LNCAP (cell line): ENCODE data around the gene ANKRD40CL.

ENCODE experiments used
- TF ChIP-seq, protein P1 (sequence below): fragments of 450-650 bp; IDR thresholded peaks from 2 replicates; pipeline ENCODE4 v1.5.1; 2017; ENCODE audit warnings: mild to moderate bottlenecking

The ANKRD40CL gene

DNA sequence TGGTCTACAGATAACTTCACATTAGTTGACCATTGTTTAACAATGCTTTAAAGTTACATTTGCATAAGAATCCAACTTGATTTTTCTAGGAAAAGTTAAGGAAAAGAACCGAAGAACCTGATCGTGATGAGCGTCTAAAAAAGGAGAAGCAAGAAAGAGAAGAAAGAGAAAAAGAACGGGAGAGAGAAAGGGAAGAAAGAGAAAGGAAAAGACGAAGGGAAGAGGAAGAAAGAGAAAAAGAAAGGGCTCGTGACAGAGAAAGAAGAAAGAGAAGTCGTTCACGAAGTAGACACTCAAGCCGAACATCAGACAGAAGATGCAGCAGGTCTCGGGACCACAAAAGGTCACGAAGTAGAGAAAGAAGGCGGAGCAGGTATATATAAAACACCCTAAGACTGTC is 21.7 kb downstream of the ANKRD40CL start:
- TF ChIP-seq, protein P1, sequence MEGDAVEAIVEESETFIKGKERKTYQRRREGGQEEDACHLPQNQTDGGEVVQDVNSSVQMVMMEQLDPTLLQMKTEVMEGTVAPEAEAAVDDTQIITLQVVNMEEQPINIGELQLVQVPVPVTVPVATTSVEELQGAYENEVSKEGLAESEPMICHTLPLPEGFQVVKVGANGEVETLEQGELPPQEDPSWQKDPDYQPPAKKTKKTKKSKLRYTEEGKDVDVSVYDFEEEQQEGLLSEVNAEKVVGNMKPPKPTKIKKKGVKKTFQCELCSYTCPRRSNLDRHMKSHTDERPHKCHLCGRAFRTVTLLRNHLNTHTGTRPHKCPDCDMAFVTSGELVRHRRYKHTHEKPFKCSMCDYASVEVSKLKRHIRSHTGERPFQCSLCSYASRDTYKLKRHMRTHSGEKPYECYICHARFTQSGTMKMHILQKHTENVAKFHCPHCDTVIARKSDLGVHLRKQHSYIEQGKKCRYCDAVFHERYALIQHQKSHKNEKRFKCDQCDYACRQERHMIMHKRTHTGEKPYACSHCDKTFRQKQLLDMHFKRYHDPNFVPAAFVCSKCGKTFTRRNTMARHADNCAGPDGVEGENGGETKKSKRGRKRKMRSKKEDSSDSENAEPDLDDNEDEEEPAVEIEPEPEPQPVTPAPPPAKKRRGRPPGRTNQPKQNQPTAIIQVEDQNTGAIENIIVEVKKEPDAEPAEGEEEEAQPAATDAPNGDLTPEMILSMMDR: no peak

DNA sequence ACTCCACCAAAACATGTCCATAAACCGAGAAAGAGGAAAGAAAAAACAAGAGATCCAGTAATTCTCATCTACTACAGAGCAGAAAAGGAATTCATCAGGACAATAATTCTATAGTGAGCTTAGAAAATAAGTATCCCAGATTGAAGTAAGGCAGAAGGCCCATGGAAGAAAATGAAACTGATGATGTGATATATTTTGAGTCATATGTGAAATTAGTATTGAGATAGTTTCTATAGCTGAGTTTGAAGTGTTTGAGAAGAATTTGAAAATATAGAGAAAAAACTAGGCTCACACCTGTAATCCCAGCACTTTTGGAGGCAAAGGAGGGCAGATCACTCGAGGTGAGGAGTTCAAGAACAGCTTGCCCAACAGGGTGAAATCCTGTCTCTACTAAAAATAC is 28.2 kb downstream of the ANKRD40CL start:
- TF ChIP-seq, protein P1: no peak

DNA sequence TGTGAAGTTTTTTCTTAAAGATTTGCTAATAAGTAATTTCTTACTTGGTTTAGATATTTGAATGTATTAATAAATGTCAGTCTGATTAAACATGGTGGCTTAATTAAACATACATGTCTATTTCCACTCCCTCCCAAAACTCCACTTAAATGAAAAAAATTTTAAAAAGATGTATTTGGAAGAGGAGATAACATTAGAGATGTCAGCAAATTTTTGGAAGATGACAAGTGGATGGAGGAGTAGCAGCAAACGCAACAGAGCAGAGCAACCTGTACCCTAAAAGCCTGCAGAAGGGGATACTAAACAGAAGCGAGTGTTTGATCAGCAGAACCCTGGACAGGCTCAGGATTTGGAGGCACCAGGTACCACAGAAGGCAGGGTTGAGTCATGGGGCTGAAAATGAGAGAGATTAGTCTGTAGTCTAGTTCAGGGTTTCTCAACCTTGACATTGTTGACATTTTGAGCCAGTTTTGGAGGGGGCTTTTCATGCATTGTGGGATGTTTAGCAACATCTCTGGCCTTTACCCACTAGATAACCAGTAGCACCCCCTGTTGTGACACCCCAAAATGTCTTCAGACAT is 30.1 kb downstream of the ANKRD40CL start:
- TF ChIP-seq, protein P1: no peak

DNA sequence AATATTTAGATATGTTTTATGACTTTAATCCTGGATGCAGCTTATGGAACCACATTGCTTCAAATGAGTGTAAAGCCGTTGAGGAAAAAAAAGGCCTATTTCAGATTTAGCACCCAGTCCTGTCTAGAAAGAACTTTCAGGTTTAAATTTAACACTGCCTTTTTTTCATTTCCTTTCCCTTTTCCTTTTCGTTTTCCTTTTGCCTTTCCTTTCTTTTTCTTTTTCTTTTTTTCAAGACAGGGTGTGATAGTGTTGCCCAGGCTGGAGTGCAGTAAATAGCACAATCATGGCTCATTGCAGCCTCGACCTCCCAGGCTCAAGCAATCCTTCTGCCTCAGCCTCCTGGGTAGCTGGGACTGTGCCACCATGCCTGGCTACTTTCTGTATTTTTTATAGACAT is 32.0 kb downstream of the ANKRD40CL start:
- TF ChIP-seq, protein P1: no peak

DNA sequence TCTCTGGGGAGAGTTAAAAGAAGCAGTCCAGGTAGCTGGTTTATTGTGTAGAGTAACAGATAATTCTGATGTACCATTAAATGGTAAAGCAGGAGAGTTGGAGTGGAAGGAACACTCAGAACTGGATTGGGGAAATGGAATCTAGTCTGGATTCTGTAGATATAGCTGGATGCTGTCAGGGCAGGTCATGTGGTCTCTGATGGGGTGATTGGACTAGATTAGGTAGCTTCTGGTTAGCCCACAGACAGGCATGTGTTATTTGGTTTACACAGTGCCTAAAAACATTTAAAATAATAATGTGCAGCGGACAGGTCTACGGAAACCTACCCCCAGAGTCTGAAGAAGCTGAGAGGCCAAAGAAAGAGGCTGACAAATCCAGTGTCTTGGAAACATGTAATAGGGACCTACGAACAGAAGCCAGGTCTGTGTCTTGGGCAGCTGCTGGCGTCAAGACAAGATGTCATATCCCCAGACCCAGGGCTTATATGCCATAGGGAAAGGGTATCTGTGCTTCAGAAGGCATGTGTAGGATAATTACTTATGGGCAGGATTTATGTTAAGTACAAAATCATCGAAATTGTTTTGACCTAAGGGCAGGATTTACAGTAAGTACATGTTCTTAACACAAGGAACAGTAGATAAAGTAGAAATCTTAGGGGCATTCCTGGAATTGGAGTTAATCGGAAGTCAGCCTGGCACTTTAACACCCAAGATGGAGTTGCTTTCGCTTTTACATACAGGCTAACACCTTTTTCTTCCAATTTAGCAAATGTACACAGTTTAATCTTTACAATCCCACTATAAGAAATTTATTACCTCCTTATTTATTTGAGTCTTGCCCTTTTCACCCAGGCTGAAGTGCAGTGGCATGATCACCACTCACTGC is 35.5 kb downstream of the ANKRD40CL start:
- TF ChIP-seq, protein P1: no peak

DNA sequence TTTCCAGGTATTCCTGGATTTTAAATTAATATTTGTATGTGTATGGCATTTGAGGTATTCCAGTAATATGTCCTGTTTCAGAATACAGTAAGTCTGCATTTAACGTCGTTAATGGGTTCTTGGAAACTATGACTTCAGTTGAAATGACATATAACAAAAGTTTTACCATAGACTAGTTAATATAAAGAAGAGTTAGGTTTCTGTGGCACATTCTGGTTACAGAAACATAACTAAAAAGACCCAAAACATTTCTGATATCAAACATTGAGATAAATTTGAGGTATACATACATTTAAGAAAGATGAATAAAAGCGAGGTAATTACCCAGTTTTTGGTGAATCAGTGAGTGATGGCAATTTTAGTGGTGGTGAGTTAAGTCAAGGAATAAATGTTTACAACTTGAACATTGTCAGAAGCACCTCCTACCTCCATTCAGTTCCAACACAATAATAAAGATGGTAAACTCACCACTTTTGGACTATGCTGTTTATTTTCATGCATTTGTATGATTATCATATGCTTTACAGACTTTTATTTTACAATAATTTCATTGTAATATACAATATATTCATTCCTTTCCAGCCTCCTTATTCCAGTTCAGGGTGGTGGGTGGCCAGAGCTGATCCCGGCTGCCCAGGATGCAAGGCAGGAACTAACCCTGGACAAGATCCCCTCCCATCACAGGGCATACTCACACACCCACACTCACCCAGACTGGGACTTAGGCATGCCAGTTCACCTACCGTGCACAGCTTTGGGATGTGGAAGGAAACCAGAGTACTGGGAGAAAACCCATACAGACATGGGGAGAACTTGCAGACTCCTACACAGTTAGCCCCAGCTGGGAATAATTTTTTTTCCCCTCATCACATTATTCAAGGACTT is 38.2 kb downstream of the ANKRD40CL start:
- TF ChIP-seq, protein P1: no peak

DNA sequence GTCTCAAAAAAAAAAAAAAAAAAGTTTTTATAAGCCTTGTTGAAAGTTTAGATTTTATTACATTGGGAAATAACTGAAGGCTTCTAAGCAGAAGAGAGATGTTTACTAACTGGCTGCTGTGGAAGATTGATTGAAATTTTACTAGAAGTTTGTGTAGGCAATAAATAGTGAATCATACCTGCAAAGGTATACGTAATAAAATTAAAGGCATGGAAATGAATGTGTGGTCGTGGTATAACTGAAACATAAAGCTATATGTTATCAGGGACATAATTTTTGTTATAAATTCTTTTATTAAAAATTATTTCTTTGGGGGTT is 39.2 kb downstream of the ANKRD40CL start:
- TF ChIP-seq, protein P1: no peak
